GM21381 (cell line): Measurements from ENCODE around the gene HK1.
"Not testable (repeated sequence)": the region's sequence is repeated elsewhere in the genome, so short reads cannot be mapped to it uniquely, and the experiment has no call there.

ENCODE experiments used
- ATAC-seq: cut with Tn5 transposase; IDR thresholded peaks from one replicate; pipeline ENCODE4 v1.9.1; 2021; ENCODE audit warnings: mild to moderate bottlenecking, moderate library complexity; ENCODE audit not compliant: unreplicated experiment

The HK1 gene

GRCh38 chr10:69325637-69326523, 47.6 kb downstream of the HK1 start:
- ATAC-seq = not testable (repeated sequence)

- no peak for ATAC-seq
Measured at GRCh38 chr10:69326692-69327091, 48.4 kb downstream of the HK1 start.

GRCh38 chr10:69327463-69328379, 49.4 kb downstream of the HK1 start:
- ATAC-seq = peak; percentile 84

GRCh38 chr10:69328380-69328735, 50.1 kb downstream of the HK1 start:
- ATAC-seq = peak; percentile 12

GRCh38 chr10:69328888-69329287, 50.6 kb downstream of the HK1 start:
- not testable (repeated sequence) for ATAC-seq

- ATAC-seq = no peak
Measured at GRCh38 chr10:69329721-69330178, 51.5 kb downstream of the HK1 start.

GRCh38 chr10:69331161-69331560, 52.9 kb downstream of the HK1 start:
- ATAC-seq = no peak

GRCh38 chr10:69332278-69333010, 54.1 kb downstream of the HK1 start:
- ATAC-seq = no peak

GRCh38 chr10:69333205-69333604, 54.9 kb downstream of the HK1 start:
- ATAC-seq = no peak

GRCh38 chr10:69333865-69334301, 55.6 kb downstream of the HK1 start:
- ATAC-seq = not testable (repeated sequence)

- no peak for ATAC-seq
Measured at GRCh38 chr10:69334302-69335062, 56.2 kb downstream of the HK1 start.

GRCh38 chr10:69335063-69335587, 56.8 kb downstream of the HK1 start:
- no peak for ATAC-seq

- ATAC-seq = no peak
Measured at GRCh38 chr10:69335613-69336012, 57.3 kb downstream of the HK1 start.

GRCh38 chr10:69336952-69337295, 58.6 kb downstream of the HK1 start:
- ATAC-seq = no peak

- ATAC-seq = no peak
Measured at GRCh38 chr10:69337296-69338132, 59.2 kb downstream of the HK1 start.

- no peak for ATAC-seq
Measured at GRCh38 chr10:69338133-69338456, 59.8 kb downstream of the HK1 start.

- ATAC-seq = no peak
Measured at GRCh38 chr10:69338547-69339450, 60.5 kb downstream of the HK1 start.

GRCh38 chr10:69340695-69341094, 62.4 kb downstream of the HK1 start:
- no peak for ATAC-seq
